ENCODE measurements around the gene NEK11. TPM values are rescaled to one million over a fixed set of nuclear protein-coding genes. Genes with fewer than 3 reads are reported as not detected.
A peak's percentile ranks its signal among the peaks of the same experiment; 100 is the strongest.

The NEK11 gene
- total and polyA plus RNA-seq, 8 donors, result 7.9 to 22.1 (median 15.4) TPM

DNA sequence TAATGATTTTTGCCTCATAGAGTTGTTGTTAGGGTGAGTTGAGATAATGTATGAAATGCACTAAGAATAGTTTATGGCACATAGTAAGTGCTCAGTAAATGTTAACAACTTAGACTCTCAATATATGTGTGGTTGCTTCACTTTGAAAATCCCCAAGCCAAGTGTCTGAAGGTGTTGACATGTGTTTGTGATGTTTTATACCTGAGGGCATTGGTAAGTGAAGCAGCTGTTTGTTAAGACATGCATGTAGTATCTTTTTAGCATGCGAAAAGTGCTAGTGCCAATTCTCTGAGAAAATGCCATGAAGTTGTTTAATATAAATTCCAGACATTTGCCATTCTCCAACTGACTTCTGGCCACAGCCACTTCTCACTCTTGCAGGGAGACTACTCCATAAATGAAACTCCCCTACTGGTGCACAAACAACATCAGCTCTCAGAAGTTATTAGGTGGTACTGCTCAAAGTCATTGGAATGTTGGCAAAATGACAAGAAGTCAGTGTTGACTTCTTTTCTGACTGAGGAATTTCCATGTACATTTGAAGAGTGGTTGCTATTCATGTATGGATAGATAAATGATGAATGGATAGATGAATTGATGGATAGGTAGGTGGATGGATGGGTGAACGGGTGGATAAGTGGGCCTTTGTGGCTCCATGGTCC lies 251.3 kb downstream of the NEK11 start:
- Histone ChIP-seq H3K4me1 (no peaks in the 10 kb centered on the region), H3K27me3 (no peaks in the 10 kb centered on the region), H3K4me3 (no peak overlapping the region), H3K27ac (no peak overlapping the region), H3K9me3 (no peaks in the 10 kb centered on the region), H3K36me3 (no peaks in the 10 kb centered on the region)
- ATAC-seq, result no peak
- TF ChIP-seq, protein P1, sequence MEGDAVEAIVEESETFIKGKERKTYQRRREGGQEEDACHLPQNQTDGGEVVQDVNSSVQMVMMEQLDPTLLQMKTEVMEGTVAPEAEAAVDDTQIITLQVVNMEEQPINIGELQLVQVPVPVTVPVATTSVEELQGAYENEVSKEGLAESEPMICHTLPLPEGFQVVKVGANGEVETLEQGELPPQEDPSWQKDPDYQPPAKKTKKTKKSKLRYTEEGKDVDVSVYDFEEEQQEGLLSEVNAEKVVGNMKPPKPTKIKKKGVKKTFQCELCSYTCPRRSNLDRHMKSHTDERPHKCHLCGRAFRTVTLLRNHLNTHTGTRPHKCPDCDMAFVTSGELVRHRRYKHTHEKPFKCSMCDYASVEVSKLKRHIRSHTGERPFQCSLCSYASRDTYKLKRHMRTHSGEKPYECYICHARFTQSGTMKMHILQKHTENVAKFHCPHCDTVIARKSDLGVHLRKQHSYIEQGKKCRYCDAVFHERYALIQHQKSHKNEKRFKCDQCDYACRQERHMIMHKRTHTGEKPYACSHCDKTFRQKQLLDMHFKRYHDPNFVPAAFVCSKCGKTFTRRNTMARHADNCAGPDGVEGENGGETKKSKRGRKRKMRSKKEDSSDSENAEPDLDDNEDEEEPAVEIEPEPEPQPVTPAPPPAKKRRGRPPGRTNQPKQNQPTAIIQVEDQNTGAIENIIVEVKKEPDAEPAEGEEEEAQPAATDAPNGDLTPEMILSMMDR (IDR thresholded peaks at IDR 0.05), result no peak
- intact Hi-C loops (cut with DNase I), result no loop called here
- DNase-seq, result peak in 1 of 4 donors; percentile 9

DNA sequence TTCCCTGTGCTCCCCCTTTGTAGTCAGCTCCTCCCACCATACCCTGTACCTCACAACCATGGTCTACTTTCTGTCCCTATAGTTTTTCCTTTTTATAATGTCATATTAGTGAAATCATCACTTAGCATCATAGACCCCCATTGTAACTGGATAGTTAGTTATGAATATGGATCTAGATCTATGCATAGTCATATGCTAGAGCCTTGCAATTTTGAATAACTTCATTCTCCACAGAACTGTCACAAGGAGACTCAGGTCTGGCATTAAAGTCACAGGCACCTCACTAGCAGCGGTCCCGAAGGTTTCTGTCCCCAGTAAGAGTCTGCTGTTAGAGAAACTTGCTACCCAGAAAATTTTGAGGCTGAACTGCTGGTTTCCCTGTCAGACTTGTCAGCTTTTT lies 252.9 kb downstream of the NEK11 start:
- H3K36me3 ChIP-seq, result no peaks in the 10 kb centered on the region
- no peaks in the 10 kb centered on the region for H3K4me1 ChIP-seq
- intact Hi-C loops (cut with DNase I), result no loop called here
- H3K9me3 ChIP-seq, result no peaks in the 10 kb centered on the region
- ATAC-seq, result no peak
- no peaks in the 10 kb centered on the region for H3K27me3 ChIP-seq
- no peak overlapping the region for H3K27ac ChIP-seq
- no peak overlapping the region for H3K4me3 ChIP-seq
- TF ChIP-seq, protein P1 (IDR thresholded peaks at IDR 0.05), result no peak
- no peak for DNase-seq

DNA sequence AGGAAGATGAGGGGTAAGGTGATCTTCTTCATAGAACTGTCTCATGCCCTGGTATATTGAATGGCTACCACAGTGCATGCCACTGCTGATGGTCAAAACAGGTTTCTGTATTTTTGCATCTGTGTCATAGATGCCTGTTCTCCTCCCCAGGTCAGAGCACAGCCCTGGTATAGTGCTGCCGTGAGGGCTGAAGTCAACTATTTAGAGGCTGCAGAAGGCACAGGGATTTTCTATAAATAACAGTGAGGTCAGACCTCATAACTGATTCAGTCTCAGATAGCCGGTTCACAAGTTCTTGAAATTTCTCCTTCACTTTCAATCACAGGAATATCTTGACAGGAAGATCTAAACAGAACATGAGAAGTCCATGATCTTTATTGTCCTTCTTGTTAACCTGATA lies 255.7 kb downstream of the NEK11 start:
- Histone ChIP-seq H3K27me3 (no peaks in the 10 kb centered on the region), H3K9me3 (no peaks in the 10 kb centered on the region), H3K27ac (no peak overlapping the region), H3K4me3 (no peak overlapping the region), H3K4me1 (no peaks in the 10 kb centered on the region), H3K36me3 (no peaks in the 10 kb centered on the region)
- TF ChIP-seq, protein P1 (IDR thresholded peaks at IDR 0.05), result no peak
- no peak for DNase-seq
- ATAC-seq, result no peak
- intact Hi-C loops (cut with DNase I), result no loop called here

DNA sequence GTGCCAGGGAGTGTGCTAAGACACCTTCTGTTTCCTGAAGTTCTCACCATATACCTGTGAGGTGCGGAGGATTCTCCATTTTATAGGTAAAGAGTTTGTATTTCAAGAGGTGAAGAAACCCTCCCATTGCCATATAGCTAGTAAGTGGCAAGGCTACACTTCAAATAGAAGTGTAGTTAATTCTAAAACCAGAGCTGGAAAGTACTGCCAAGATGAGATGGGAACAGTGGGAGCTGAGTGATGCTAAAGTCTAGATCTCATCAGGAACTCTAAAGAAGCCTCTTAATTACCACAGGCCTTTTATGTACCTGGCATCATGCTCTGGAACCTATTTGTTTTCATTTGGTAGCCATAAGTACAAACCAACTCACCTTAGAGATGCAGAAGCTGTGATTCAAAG lies 256.3 kb downstream of the NEK11 start:
- TF ChIP-seq, protein P1 (IDR thresholded peaks at IDR 0.05), result no peak
- ATAC-seq (no peak), DNase-seq (no peak)
- Histone ChIP-seq H3K4me3 (no peak overlapping the region), H3K9me3 (no peaks in the 10 kb centered on the region), H3K27ac (no peak overlapping the region), H3K4me1 (no peaks in the 10 kb centered on the region), H3K36me3 (no peaks in the 10 kb centered on the region), H3K27me3 (no peaks in the 10 kb centered on the region)
- intact Hi-C loops (cut with DNase I), result no loop called here

DNA sequence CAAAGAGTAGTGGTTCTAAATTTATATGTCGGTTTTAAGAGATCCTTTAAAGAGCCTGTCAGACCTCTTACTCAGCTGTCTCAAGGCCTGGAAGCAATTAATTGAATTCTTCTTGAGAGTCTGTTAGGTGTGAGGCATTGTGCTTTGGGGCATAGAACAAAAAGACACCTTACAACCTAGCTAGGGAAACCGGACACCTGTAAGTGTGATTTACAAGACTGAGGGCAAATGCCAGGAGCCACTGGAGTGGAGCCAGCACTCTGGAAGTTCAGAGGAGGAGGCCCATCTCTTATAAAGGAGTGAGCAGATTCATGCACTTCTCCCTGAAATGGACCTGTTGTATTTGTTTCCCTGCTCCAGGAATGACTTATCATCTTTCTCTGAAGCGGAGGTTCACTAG lies 257.2 kb downstream of the NEK11 start:
- Histone ChIP-seq H3K27me3 (no peaks in the 10 kb centered on the region), H3K27ac (no peak overlapping the region), H3K4me3 (no peak overlapping the region), H3K4me1 (no peaks in the 10 kb centered on the region), H3K36me3 (no peaks in the 10 kb centered on the region), H3K9me3 (no peaks in the 10 kb centered on the region)
- DNase-seq, result peak in 1 of 4 donors; percentile 5
- ATAC-seq, result no peak
- TF ChIP-seq, protein P1 (IDR thresholded peaks at IDR 0.05), result no peak
- intact Hi-C loops (cut with DNase I), result no loop called here
